GM23338 (cell line): ENCODE results near the gene RASL12.
"Not testable (repeated sequence)": the region's sequence is repeated elsewhere in the genome, so short reads cannot be mapped to it uniquely, and the experiment has no call there.

ENCODE experiments used
- CTCF ChIP-seq, 2 experiments: fragments of 200-600 bp in 1 of 2; sonication (generic) in 1 of 2; conservative IDR thresholded peaks; 2 replicates each; pipeline versions ENCODE4 v1.5.1 to v1.6.1; 2016 to 2017; ENCODE audit warnings: antibody characterized with exemption in 2 of 2, low read depth in 2 of 2, mild to moderate bottlenecking in 2 of 2, moderate library complexity in 1 of 2
- JUNB ChIP-seq: IDR thresholded peaks from one replicate; pipeline ENCODE4 v1.6.1; 2016; ENCODE audit warnings: antibody characterized with exemption; ENCODE audit not compliant: unreplicated experiment
- POLR2AphosphoS5 ChIP-seq: IDR thresholded peaks from 2 replicates; pipeline ENCODE4 v1.6.1; 2016; ENCODE audit warnings: antibody characterized with exemption, low read depth
- ZNF114 ChIP-seq: fragments of 250-450 bp; sonication (Bioruptor Pico); IDR thresholded peaks from 2 replicates; pipeline ENCODE4 v1.5.0; 2020; ENCODE audit warnings: mild to moderate bottlenecking, moderate library complexity
- TF ChIP-seq, protein P1 (sequence below): IDR thresholded peaks from 2 replicates; pipeline ENCODE4 v1.6.1; 2016; ENCODE audit warnings: antibody characterized with exemption

- not testable (repeated sequence) for TF ChIP-seq ZNF114 (CRISPR knock-in tag); POLR2AphosphoS5; CTCF (conservative IDR thresholded peaks at IDR 0.05; ENCODE audit: low read depth in 2 of 2); JUNB
- TF ChIP-seq, protein P1, sequence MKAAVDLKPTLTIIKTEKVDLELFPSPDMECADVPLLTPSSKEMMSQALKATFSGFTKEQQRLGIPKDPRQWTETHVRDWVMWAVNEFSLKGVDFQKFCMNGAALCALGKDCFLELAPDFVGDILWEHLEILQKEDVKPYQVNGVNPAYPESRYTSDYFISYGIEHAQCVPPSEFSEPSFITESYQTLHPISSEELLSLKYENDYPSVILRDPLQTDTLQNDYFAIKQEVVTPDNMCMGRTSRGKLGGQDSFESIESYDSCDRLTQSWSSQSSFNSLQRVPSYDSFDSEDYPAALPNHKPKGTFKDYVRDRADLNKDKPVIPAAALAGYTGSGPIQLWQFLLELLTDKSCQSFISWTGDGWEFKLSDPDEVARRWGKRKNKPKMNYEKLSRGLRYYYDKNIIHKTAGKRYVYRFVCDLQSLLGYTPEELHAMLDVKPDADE = not testable (repeated sequence)
Observed at GRCh38 chr15:65093793-65094170, 26.0 kb upstream of the RASL12 start.
